DOHH2 (cell line): ENCODE results near the gene SLC47A1.

Experiments used
- CTCF ChIP-seq: fragments of 200-600 bp; sonication (generic); IDR thresholded peaks from one replicate; pipeline ENCODE4 v1.5.1; 2014; ENCODE audit warnings: antibody characterized with exemption, mild to moderate bottlenecking, low read depth, low read length; ENCODE audit not compliant: poor library complexity, severe bottlenecking
- EZH2phosphoT487 ChIP-seq: fragments of 200-600 bp; sonication (generic); IDR thresholded peaks from 2 replicates; pipeline ENCODE4 v1.6.1; 2017; ENCODE audit warnings: borderline replicate concordance, mild to moderate bottlenecking, antibody characterized with exemption, low read length, moderate library complexity, mixed read lengths

DNA sequence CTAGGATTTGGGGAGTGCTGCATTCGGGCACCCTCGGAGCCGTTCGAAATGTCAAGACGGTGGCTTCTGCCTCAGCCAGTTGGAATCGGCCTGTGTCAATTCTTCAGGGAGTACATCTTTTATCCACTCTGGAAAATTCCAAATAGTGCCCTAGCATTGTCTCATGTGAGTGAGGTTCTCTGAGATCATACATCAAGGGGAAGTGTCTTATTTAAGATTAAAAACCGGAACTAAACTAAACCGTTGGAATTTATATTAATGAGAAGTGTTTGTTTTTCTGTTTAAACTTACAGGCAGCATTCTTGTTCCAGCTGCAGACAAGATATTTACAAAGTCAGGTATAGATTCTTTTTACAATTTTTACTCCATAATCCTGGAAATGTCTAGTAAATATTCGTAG lies 56.8 kb downstream of the SLC47A1 start:
- no peak for TF ChIP-seq CTCF
- TF ChIP-seq EZH2phosphoT487 = no peak
